ENCODE measurements around the gene PEAR1. TPM values are rescaled to one million over a fixed set of nuclear protein-coding genes. Genes with fewer than 3 reads are reported as not detected.

PEAR1 gene
- total RNA-seq, 1 experiment from 2014 or later = 9.8 TPM

- H4K20me1 ChIP-seq (ENCODE audit: insufficient read depth) = no peaks in the 10 kb centered on the region
- TF ChIP-seq CTCF (conservative IDR thresholded peaks at IDR 0.05) = no peak
- no peak for TF ChIP-seq EZH2 (IDR thresholded peaks at IDR 0.05; ENCODE audit: low read depth)
- no peaks in the 10 kb centered on the region for H3K9me2 ChIP-seq (ENCODE audit: insufficient read depth)
- peaks cover 25% of the 10 kb centered on the region for H3K27me3 ChIP-seq (ENCODE audit: insufficient read depth, low read depth)
- peaks cover under 1% of the 10 kb centered on the region; the same call in 1 of the 2 replicates for H3F3A ChIP-seq (ENCODE audit: insufficient read depth, low read depth)
- no peak for DNase-seq
- H3K4me1 ChIP-seq (replicated peaks; ENCODE audit: insufficient read depth) = peaks cover 3% of the 10 kb centered on the region
- no TSS peak for BruUV-seq (replicated peaks)
- ChIA-PET POLR2A (ENCODE audit: unreplicated experiment) (no interaction called here), CTCF (no interaction called here)
- no peak overlapping the region for H3K27ac ChIP-seq
- intact Hi-C loops (cut with micrococcal nuclease; ENCODE audit: unreplicated experiment) = no loop called here
- no peak overlapping the region for H3K4me2 ChIP-seq
- no peak overlapping the region for H2AFZ ChIP-seq
- no peaks in the 10 kb centered on the region for H3K79me2 ChIP-seq (ENCODE audit: low read depth)
- no peaks in the 10 kb centered on the region for H3K36me3 ChIP-seq (ENCODE audit: low read depth)
- H3K4me3 ChIP-seq = no peak overlapping the region
- H3K9me3 ChIP-seq (ENCODE audit: insufficient read depth, low read depth) = no peaks in the 10 kb centered on the region
Measured at GRCh38 chr1:156864796-156865195, 28.7 kb upstream of the PEAR1 start.

- H3K27ac ChIP-seq = no peak overlapping the region
- no peaks in the 10 kb centered on the region for H3K36me3 ChIP-seq (ENCODE audit: low read depth)
- H3K9me3 ChIP-seq (ENCODE audit: insufficient read depth, low read depth) = no peaks in the 10 kb centered on the region
- CTCF ChIA-PET = no interaction called here
- H3K4me1 ChIP-seq (replicated peaks; ENCODE audit: insufficient read depth) = peaks cover 5% of the 10 kb centered on the region
- H3K27me3 ChIP-seq (ENCODE audit: insufficient read depth, low read depth) = peaks cover 20% of the 10 kb centered on the region
- POLR2A ChIA-PET (ENCODE audit: unreplicated experiment) = no interaction called here
- TF ChIP-seq CTCF (conservative IDR thresholded peaks at IDR 0.05) (no peak), EZH2 (IDR thresholded peaks at IDR 0.05; ENCODE audit: low read depth) (no peak)
- no peak overlapping the region for H2AFZ ChIP-seq
- no peak for DNase-seq
- H3K4me2 ChIP-seq = no peak overlapping the region
- H3K4me3 ChIP-seq = no peak overlapping the region
- no peaks in the 10 kb centered on the region for H4K20me1 ChIP-seq (ENCODE audit: insufficient read depth)
- peaks cover 4% of the 10 kb centered on the region; the same call in 1 of the 2 replicates for H3F3A ChIP-seq (ENCODE audit: insufficient read depth, low read depth)
- intact Hi-C loops (cut with micrococcal nuclease; ENCODE audit: unreplicated experiment) = no loop called here
- H3K9me2 ChIP-seq (ENCODE audit: insufficient read depth) = no peaks in the 10 kb centered on the region
- H3K79me2 ChIP-seq (ENCODE audit: low read depth) = no peaks in the 10 kb centered on the region
- no TSS peak for BruUV-seq (replicated peaks)
Measured at GRCh38 chr1:156865258-156865657, 28.3 kb upstream of the PEAR1 start.

- H3K79me2 ChIP-seq (ENCODE audit: low read depth) = no peaks in the 10 kb centered on the region
- H3K9me2 ChIP-seq (ENCODE audit: insufficient read depth) = no peaks in the 10 kb centered on the region
- H3K27ac ChIP-seq = no peak overlapping the region
- CTCF ChIA-PET = no interaction called here
- POLR2A ChIA-PET (ENCODE audit: unreplicated experiment) = no interaction called here
- no peak overlapping the region for H2AFZ ChIP-seq
- peaks cover 16% of the 10 kb centered on the region for H3K27me3 ChIP-seq (ENCODE audit: insufficient read depth, low read depth)
- BruUV-seq (replicated peaks) = no TSS peak
- H3K36me3 ChIP-seq (ENCODE audit: low read depth) = no peaks in the 10 kb centered on the region
- no peaks in the 10 kb centered on the region for H3K9me3 ChIP-seq (ENCODE audit: insufficient read depth, low read depth)
- no peaks in the 10 kb centered on the region for H4K20me1 ChIP-seq (ENCODE audit: insufficient read depth)
- no peak overlapping the region for H3K4me2 ChIP-seq
- H3K4me3 ChIP-seq = no peak overlapping the region
- TF ChIP-seq EZH2 (IDR thresholded peaks at IDR 0.05; ENCODE audit: low read depth) = no peak
- no peak for TF ChIP-seq CTCF (conservative IDR thresholded peaks at IDR 0.05)
- peaks cover 10% of the 10 kb centered on the region for H3F3A ChIP-seq (ENCODE audit: insufficient read depth, low read depth)
- no peak for DNase-seq
- H3K4me1 ChIP-seq (replicated peaks; ENCODE audit: insufficient read depth) = peaks cover 9% of the 10 kb centered on the region
- intact Hi-C loops (cut with micrococcal nuclease; ENCODE audit: unreplicated experiment) = no loop called here
Measured at GRCh38 chr1:156865865-156866248, 27.7 kb upstream of the PEAR1 start.
